Measurements from ENCODE around the gene HMOX1. TPM values are rescaled to one million over a fixed set of nuclear protein-coding genes. Genes with fewer than 3 reads are reported as not detected.

HMOX1 gene
- total and polyA plus RNA-seq, 2 of the 13 experiments (the other 11 are each of a cell fraction or from before 2014, with no cell fraction given): 53.6 to 67.4 TPM

DNA sequence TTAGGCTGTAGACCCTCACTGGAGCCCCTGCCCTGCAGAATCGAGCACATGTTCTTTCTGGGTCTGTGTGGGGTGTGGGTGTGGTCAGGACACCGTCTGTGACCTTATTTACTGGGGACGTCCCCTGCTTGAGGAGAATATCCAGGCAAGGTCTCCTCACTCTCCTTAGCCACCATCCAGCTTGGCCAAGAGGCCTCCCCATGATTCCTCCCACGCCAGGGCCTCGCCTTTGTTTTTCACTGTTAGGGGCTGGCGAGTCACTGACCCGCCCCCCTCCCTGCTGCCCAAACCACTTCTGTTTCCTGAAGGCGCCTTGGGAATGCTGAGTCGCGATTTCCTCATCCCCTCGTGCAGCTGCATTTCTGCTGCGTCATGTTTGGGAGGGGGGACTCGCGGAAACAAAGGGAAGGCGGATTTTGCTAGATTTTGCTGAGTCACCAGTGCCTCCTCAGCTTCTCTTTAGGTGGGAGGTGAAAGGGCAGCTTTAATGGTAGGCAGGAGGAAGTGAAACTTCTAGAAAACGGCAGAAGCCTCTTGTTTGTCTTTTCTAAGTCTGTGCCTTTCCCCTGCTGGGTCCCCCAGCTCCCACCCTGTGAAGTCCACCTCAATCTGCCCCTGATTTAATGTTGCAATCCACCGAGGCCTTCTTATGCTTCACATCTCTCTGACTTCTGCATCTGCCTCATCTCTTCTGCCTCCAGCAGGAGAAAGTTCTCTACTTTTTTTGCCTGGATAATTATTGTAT, 4.0 kb upstream of the HMOX1 start (continued):
- TF ChIP-seq FOXO1 (CRISPR knock-in tag; IDR thresholded peaks at IDR 0.05) (peak; percentile 91), TAF1 (CRISPR knock-in tag; IDR thresholded peaks at IDR 0.05) (peak; percentile 24; the same call in 1 of the 2 replicates), ZSCAN31 (CRISPR knock-in tag; IDR thresholded peaks at IDR 0.05; ENCODE audit: low read depth) (0 out of 2 replicates have a peak, but pooled peaks have one; percentile 60), SAP130 (CRISPR knock-in tag; IDR thresholded peaks at IDR 0.05; ENCODE audit: low read depth) (peak; percentile 99), GATAD2A (CRISPR knock-in tag; IDR thresholded peaks at IDR 0.05) (peak; percentile 94), ZNF235 (CRISPR knock-in tag; IDR thresholded peaks at IDR 0.05; ENCODE audit: borderline replicate concordance) (no peak), CHCHD3 (CRISPR knock-in tag; IDR thresholded peaks at IDR 0.05) (no peak), ZNF878 (CRISPR knock-in tag; IDR thresholded peaks at IDR 0.05) (peak; percentile 79), ZNF83 (CRISPR knock-in tag; IDR thresholded peaks at IDR 0.05; ENCODE audit: borderline replicate concordance) (no peak), SNAPC2 (CRISPR knock-in tag; IDR thresholded peaks at IDR 0.05) (no peak), ZNF720 (CRISPR knock-in tag; IDR thresholded peaks at IDR 0.05) (no peak), TBX3 (IDR thresholded peaks at IDR 0.05; ENCODE audit: borderline replicate concordance) (no peak), MXI1 (IDR thresholded peaks at IDR 0.05; ENCODE audit: borderline replicate concordance, low read depth, low read length) (peak; percentile 97; the same call in 2 of the 3 replicates), SP1 (IDR thresholded peaks at IDR 0.05) (no peak), SP1 (CRISPR knock-in tag; IDR thresholded peaks at IDR 0.05) (peak; percentile 46; the same call in 1 of the 2 replicates), PHF20 (CRISPR knock-in tag; IDR thresholded peaks at IDR 0.05) (0 out of 2 replicates have a peak, but pooled peaks have one; percentile 16)
- TF ChIP-seq, protein P1, sequence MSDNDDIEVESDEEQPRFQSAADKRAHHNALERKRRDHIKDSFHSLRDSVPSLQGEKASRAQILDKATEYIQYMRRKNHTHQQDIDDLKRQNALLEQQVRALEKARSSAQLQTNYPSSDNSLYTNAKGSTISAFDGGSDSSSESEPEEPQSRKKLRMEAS (IDR thresholded peaks at IDR 0.05): peak; percentile 96
- TF ChIP-seq, protein P2, sequence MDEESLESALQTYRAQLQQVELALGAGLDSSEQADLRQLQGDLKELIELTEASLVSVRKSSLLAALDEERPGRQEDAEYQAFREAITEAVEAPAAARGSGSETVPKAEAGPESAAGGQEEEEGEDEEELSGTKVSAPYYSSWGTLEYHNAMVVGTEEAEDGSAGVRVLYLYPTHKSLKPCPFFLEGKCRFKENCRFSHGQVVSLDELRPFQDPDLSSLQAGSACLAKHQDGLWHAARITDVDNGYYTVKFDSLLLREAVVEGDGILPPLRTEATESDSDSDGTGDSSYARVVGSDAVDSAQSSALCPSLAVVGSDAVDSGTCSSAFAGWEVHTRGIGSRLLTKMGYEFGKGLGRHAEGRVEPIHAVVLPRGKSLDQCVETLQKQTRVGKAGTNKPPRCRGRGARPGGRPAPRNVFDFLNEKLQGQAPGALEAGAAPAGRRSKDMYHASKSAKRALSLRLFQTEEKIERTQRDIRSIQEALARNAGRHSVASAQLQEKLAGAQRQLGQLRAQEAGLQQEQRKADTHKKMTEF (CRISPR knock-in tag; IDR thresholded peaks at IDR 0.05): peak; percentile 89; the same call in 1 of the 2 replicates
- TF ChIP-seq, protein P3, sequence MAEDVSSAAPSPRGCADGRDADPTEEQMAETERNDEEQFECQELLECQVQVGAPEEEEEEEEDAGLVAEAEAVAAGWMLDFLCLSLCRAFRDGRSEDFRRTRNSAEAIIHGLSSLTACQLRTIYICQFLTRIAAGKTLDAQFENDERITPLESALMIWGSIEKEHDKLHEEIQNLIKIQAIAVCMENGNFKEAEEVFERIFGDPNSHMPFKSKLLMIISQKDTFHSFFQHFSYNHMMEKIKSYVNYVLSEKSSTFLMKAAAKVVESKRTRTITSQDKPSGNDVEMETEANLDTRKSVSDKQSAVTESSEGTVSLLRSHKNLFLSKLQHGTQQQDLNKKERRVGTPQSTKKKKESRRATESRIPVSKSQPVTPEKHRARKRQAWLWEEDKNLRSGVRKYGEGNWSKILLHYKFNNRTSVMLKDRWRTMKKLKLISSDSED (CRISPR knock-in tag; IDR thresholded peaks at IDR 0.05): no peak
- TF ChIP-seq, protein P4, sequence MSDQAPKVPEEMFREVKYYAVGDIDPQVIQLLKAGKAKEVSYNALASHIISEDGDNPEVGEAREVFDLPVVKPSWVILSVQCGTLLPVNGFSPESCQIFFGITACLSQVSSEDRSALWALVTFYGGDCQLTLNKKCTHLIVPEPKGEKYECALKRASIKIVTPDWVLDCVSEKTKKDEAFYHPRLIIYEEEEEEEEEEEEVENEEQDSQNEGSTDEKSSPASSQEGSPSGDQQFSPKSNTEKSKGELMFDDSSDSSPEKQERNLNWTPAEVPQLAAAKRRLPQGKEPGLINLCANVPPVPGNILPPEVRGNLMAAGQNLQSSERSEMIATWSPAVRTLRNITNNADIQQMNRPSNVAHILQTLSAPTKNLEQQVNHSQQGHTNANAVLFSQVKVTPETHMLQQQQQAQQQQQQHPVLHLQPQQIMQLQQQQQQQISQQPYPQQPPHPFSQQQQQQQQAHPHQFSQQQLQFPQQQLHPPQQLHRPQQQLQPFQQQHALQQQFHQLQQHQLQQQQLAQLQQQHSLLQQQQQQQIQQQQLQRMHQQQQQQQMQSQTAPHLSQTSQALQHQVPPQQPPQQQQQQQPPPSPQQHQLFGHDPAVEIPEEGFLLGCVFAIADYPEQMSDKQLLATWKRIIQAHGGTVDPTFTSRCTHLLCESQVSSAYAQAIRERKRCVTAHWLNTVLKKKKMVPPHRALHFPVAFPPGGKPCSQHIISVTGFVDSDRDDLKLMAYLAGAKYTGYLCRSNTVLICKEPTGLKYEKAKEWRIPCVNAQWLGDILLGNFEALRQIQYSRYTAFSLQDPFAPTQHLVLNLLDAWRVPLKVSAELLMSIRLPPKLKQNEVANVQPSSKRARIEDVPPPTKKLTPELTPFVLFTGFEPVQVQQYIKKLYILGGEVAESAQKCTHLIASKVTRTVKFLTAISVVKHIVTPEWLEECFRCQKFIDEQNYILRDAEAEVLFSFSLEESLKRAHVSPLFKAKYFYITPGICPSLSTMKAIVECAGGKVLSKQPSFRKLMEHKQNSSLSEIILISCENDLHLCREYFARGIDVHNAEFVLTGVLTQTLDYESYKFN (CRISPR knock-in tag; conservative IDR thresholded peaks at IDR 0.05): peak; percentile 76
- TF ChIP-seq, protein P5, sequence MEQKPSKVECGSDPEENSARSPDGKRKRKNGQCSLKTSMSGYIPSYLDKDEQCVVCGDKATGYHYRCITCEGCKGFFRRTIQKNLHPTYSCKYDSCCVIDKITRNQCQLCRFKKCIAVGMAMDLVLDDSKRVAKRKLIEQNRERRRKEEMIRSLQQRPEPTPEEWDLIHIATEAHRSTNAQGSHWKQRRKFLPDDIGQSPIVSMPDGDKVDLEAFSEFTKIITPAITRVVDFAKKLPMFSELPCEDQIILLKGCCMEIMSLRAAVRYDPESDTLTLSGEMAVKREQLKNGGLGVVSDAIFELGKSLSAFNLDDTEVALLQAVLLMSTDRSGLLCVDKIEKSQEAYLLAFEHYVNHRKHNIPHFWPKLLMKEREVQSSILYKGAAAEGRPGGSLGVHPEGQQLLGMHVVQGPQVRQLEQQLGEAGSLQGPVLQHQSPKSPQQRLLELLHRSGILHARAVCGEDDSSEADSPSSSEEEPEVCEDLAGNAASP (CRISPR knock-in tag; IDR thresholded peaks at IDR 0.05; ENCODE audit: borderline replicate concordance): no peak; the same call in 1 of the 2 replicates
